Lung (tissue), 12 donors: Measurements from ENCODE around the gene SGCE. TPM values are rescaled to one million over a fixed set of nuclear protein-coding genes. Genes with fewer than 3 reads are reported as not detected.

Experiments
- ATAC-seq: fragments of 200-7000 bp; cut with Tn5 transposase; one replicate; pipeline ENCODE4 v1.9.1; 2020; ENCODE audit warnings: moderate number of reproducible peaks; ENCODE audit not compliant: insufficient read depth, low FRiP score
- DNase-seq, 3 donors: peaks; one replicate each; pipeline ENCODE4 v3.0.0-alpha.2; 2013 to 2017
- H3K27ac ChIP-seq, 2 donors: one replicate each; pipeline ENCODE4 v1.5.1; 2013; ENCODE audit warnings: mild to moderate bottlenecking in 2 of 2, moderate library complexity in 2 of 2, control low read depth in 1 of 2, inconsistent platforms in 1 of 2, low read depth in 1 of 2, low read length in 1 of 2
- H3K27me3 ChIP-seq, 3 donors: one replicate each; pipeline ENCODE4 v1.5.1; 2013; ENCODE audit warnings: low read length in 2 of 3; ENCODE audit not compliant: control insufficient read depth in 3 of 3, insufficient read depth in 3 of 3
- H3K36me3 ChIP-seq, 4 donors: one replicate each; pipeline ENCODE4 v1.5.1; 2013; ENCODE audit warnings: low read length in 4 of 4, mild to moderate bottlenecking in 1 of 4, moderate library complexity in 1 of 4; ENCODE audit not compliant: control insufficient read depth in 4 of 4, insufficient read depth in 4 of 4
- H3K4me1 ChIP-seq, 5 donors: one replicate each; pipeline ENCODE4 v1.5.1; 2013; ENCODE audit warnings: low read length in 5 of 5, mild to moderate bottlenecking in 2 of 5, moderate library complexity in 1 of 5; ENCODE audit not compliant: control insufficient read depth in 5 of 5, insufficient read depth in 5 of 5
- H3K4me3 ChIP-seq: one replicate; pipeline ENCODE4 v1.5.1; 2013; ENCODE audit warnings: mild to moderate bottlenecking, control low read depth, moderate library complexity
- H3K9ac ChIP-seq, 2 donors: one replicate each; pipeline ENCODE4 v1.5.1; 2013; ENCODE audit warnings: low read length in 2 of 2, control low read depth in 1 of 2; ENCODE audit not compliant: insufficient read depth in 1 of 2
- H3K9me3 ChIP-seq, 4 donors: one replicate each; pipeline ENCODE4 v1.5.1; 2013; ENCODE audit warnings: low read length in 3 of 4, mild to moderate bottlenecking in 1 of 4, moderate library complexity in 1 of 4; ENCODE audit not compliant: control insufficient read depth in 4 of 4, insufficient read depth in 3 of 4
- CTCF ChIP-seq: IDR thresholded peaks from 2 replicates; pipeline ENCODE4 v1.5.1; 2012; ENCODE audit warnings: mild to moderate bottlenecking; ENCODE audit errors: control extremely low read depth, extremely low read depth
- WGBS, 2 donors: extraction: QIAGEN DNeasy Blood & Tissue Kit; methylation state at CpG; one replicate each; pipeline ENCODE4 v1.1.7; 2013; 5-methylcytosine and 5-hydroxymethylcytosine counted together
- polyA plus RNA-seq, 2 donors: library from polyadenylated mRNA; stranded (reverse); fragments of 200-250 nt; gene quantifications; one replicate each; pipeline ENCODE4 v1.2.1, GENCODE V29; 2013
- total RNA-seq, 2 donors: library from RNA; depleted of rRNA in 1 of 2; stranded (reverse); fragments of >200 nt in 1 of 2; gene quantifications; one replicate each; pipeline ENCODE4 v1.2.1, GENCODE V29; 2014 to 2021
- donor health status: control.
- donor health status: control.
- donor health status: Bipolar disorder and iron deficiency.
- donor health status: healthy.
- donor health status: DM: yes; HTN: yes; CAD: no.

The SGCE gene
- total and polyA plus RNA-seq, 4 donors: 22.9 to 171 (median 32.9) TPM

- Histone ChIP-seq H3K4me1 (no peaks in the 10 kb centered on the region), H3K9me3 (peaks cover 0 to 3% (median 0%) of the 10 kb centered on the region in 4 donors), H3K27ac (no peak overlapping the region), H3K36me3 (peaks cover 0 to 3% (median 1%) of the 10 kb centered on the region in 4 donors), H3K9ac (no peak overlapping the region), H3K4me3 (no peak overlapping the region), H3K27me3 (no peaks in the 10 kb centered on the region)
- WGBS, 2 donors: 96 to 98% methylated on average over 1 of the region's 1 CpG
- DNase-seq (no peak), ATAC-seq (no peak)
- TF ChIP-seq CTCF: no peak
Measured at GRCh38 chr7:94605031-94605430, 50.9 kb downstream of the SGCE start.

GRCh38 chr7:94602181-94602580, 53.8 kb downstream of the SGCE start:
- Histone ChIP-seq H3K4me3 (no peak overlapping the region), H3K27me3 (no peaks in the 10 kb centered on the region), H3K27ac (no peak overlapping the region), H3K36me3 (peaks cover 0 to 5% (median 2%) of the 10 kb centered on the region in 4 donors), H3K9ac (no peak overlapping the region), H3K4me1 (no peaks in the 10 kb centered on the region), H3K9me3 (no peaks in the 10 kb centered on the region)
- ATAC-seq (no peak), DNase-seq (no peak)
- WGBS, 2 donors: 98 to 100% methylated on average over 1 of the region's 1 CpG
- TF ChIP-seq CTCF: no peak

- Histone ChIP-seq H3K27ac (no peak overlapping the region), H3K4me1 (no peaks in the 10 kb centered on the region), H3K9me3 (no peaks in the 10 kb centered on the region), H3K4me3 (no peak overlapping the region), H3K36me3 (peaks cover 0 to 5% (median 2%) of the 10 kb centered on the region in 4 donors), H3K9ac (no peak overlapping the region), H3K27me3 (no peaks in the 10 kb centered on the region)
- DNase-seq: no peak
- 95% methylated on average over 3 of the region's 3 CpGs for WGBS, 2 donors
- no peak for ATAC-seq
- no peak for TF ChIP-seq CTCF
Measured at GRCh38 chr7:94600267-94600666, 55.7 kb downstream of the SGCE start.

- no peak for TF ChIP-seq CTCF
- no peaks in the 10 kb centered on the region for H3K27me3 ChIP-seq
- no peaks in the 10 kb centered on the region for H3K9me3 ChIP-seq
- H3K4me1 ChIP-seq: no peaks in the 10 kb centered on the region
- H3K9ac ChIP-seq: no peak overlapping the region
- H3K4me3 ChIP-seq: no peak overlapping the region
- no peak overlapping the region for H3K27ac ChIP-seq
- peaks cover 0 to 8% (median 2%) of the 10 kb centered on the region in 4 donors for H3K36me3 ChIP-seq
- ATAC-seq (no peak), DNase-seq (no peak)
- 88% methylated on average over 4 of the region's 4 CpGs for WGBS, 2 donors
Measured at GRCh38 chr7:94595717-94596116, 60.2 kb downstream of the SGCE start.
